HG03354 (cell line): ENCODE results near the gene SLC38A5.

ENCODE experiments used
- ATAC-seq: cut with Tn5 transposase; IDR thresholded peaks from one replicate; pipeline ENCODE4 v1.9.1; 2021; ENCODE audit warnings: mild to moderate bottlenecking; ENCODE audit not compliant: unreplicated experiment, poor library complexity, severe bottlenecking

Gene SLC38A5

DNA sequence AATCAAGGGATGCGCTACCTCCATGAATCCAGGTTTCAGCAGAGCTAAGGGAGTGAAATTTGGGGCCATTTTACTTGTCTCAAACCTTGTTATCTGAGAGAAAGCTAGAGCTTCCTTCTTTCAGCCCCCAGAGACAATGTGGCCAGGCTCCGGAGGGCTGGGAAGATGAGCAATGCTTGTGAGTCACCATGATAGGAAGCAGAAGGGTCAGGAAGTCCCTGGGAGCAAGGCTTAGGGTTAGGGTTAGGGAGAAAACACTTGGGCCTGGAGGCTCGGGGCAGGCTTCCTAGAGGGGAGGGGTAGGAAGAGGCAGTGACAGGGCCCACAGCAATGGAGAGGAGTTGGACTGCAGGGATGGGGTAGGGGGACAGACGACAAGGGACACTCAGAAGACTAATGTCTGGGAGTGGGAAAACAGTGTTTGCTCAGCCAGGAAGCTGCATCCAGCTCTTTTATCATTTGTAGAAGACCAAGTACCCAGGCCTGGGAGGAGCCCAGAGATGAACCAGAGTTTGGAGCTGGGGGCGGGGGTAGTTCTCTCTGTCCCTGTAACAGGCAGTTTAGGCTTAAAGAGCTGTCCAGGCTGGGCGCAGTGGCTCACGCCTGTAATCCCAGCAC lies 22.3 kb upstream of the SLC38A5 start:
- no peak for ATAC-seq

DNA sequence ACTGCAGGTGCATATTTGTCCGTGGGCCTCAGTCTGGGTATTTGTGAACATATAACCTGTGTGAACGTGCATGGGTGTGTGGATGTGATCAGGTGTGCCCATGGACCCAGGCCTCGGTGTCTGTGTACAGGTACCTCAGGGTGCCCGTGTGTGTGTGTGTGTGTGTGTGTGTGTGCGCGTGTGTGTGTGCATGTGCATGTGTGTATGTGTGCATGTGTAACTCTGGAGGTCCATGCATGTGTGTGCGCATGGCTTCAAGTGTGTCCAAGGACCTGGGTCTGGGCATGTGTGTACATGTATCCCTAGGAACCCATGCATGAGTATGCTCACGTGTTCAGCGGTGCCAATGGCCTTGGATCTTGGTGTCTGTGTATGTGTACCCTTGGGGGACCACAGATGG lies 21.7 kb upstream of the SLC38A5 start:
- ATAC-seq: no peak

- no peak for ATAC-seq
Observed at GRCh38 chrX:48490661-48491060, 20.6 kb upstream of the SLC38A5 start.

- no peak for ATAC-seq
Observed at GRCh38 chrX:48489892-48490291, 19.8 kb upstream of the SLC38A5 start.

DNA sequence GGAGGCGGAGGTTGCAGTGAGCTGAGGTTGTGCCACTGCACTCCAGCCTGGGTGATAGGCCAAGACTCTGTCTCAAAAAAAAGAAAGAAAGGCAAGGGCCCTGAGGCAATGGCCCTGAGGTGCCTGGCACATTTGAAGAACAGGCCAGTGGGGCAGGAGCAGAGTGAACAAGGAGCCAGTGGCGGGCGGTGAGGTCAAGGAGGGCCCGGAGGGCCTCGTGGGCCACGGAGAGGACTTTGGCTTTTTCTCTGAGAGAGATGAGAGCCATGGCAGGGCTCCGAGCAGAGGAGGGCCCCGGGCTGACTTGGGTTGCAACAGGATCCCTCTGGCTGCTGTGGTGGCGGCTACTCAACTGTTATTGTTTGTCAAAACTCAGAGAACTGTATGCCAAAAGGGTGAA lies 19.2 kb upstream of the SLC38A5 start:
- ATAC-seq: no peak

GRCh38 chrX:48488034-48488433 lies 18.0 kb upstream of the SLC38A5 start:
- ATAC-seq: no peak

DNA sequence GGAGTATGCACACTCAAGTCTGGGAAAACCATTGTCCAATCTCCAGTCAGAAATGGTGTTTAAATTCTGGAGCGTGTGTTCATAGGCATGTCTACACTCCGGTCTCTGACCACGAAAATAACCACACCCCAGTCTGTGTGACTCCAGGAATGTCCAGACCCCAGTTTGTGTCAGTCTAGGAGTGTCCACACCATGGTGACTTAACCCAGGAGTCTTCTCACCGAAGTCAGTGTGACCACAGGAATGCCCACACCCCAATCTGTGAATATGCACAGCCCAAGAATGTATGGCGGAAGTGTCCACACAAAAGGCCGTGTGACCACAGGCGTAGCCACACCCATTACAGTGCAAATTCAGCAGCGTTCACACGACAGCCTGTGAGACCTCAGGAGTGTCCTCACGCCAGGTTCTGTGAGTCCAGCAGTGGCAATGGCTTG lies 17.3 kb upstream of the SLC38A5 start:
- ATAC-seq: no peak

GRCh38 chrX:48482526-48482925 lies 12.5 kb upstream of the SLC38A5 start:
- ATAC-seq: no peak

GRCh38 chrX:48480583-48480982 lies 10.5 kb upstream of the SLC38A5 start:
- ATAC-seq: no peak

DNA sequence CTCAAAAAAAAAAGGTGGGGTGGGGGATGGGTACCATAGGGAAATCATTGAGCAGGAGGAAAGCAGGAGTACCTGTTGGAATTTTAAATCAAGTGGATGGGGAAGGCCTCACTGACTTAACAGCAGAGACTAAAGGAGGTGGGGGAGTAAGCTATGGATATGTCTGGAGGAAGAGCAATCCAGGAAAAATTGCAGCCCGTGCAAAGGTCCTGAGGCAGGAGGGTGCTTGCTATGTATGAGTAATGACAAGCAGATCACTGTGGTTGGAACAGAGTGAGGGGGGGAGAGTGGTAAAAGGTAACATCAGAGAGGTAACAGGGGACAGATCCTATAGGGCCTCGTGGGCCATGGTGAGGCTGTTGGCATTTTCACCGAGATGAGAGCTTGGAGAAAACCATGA lies 10.1 kb upstream of the SLC38A5 start:
- ATAC-seq: no peak

GRCh38 chrX:48478806-48479205 lies 8.7 kb upstream of the SLC38A5 start:
- ATAC-seq: no peak

DNA sequence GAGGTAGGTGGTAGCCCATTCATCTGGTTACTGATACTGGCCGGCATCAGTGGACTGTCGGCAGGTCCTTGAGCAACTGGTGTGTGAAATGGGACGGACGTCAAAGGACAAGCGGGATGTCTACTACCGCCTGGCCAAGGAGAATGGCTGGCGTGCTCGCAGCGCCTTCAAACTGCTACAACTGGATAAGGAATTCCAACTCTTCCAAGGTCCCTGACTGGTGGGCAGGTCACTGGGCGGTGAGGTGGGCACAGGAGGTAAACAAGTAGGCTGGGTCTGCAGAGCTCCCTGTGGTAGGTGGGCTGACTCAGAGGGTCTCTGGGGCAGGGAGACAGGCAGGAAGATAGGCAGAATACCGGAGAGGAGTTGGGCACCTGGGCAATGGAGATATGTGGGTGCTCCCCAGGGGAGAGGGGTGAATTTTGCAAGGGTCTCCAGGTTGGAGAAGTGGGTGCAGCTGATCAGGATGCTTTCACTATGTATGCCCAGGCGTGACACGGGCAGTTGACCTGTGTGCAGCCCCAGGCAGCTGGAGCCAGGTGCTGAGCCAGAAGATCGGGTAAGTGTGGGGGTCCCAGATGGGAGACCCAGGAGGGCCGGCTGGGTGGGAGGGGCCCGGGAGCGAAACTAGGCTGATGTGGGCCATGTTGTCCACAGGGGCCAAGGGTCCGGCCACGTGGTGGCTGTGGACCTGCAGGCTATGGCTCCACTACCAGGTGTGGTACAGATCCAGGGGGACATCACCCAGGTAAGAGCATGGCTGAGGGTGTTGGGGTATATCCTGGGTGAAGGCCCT lies 8.1 kb upstream of the SLC38A5 start:
- no peak for ATAC-seq

DNA sequence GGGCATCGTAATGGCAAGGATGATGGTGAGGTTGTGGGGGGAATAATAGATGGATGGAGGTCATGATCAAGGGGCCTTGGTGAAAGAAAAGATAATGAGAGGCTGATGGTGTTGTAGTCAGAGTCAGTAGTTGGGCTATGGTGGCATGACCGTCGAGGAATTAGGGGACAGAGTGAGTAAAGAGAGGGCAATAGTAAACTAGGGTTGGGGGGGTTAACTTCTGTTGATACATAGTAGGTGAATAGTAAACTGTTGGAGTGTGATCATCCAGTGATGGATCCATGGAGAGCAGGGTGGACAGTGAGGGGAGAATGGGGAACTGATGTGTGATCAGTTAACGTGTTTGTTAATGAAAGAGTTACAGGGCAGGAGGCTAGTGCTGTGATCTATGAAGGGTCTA lies 6.9 kb upstream of the SLC38A5 start:
- ATAC-seq: no peak

- peak; percentile 87 for ATAC-seq
Observed at GRCh38 chrX:48475774-48476577, 5.9 kb upstream of the SLC38A5 start, which contains the start of gene FTSJ1. FTSJ1 (plus strand) TSS chrX:48476199; CDS start chrX:48478048, 1,849 bp downstream.

GRCh38 chrX:48475296-48475695 lies 5.2 kb upstream of the SLC38A5 start:
- peak; percentile 16 for ATAC-seq

DNA sequence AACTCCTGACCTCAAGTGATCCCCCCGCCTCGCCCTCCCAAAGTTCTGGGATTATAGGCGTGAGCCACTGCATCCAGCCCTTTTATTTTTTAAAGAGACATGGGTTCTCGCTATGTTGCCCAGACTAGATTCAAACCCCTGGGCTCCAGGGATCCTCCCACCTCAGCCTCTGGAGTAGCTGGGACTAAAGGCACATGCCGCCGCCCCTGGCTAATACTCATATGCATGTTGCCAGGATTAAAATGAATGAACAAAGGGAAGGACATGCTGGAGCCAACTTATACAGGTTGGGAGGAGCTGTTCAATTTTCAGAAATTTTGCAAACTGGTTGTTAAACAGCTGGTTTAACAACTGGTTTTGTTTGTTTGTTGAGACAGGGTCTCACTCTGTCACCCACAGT lies 4.5 kb upstream of the SLC38A5 start:
- ATAC-seq: no peak

DNA sequence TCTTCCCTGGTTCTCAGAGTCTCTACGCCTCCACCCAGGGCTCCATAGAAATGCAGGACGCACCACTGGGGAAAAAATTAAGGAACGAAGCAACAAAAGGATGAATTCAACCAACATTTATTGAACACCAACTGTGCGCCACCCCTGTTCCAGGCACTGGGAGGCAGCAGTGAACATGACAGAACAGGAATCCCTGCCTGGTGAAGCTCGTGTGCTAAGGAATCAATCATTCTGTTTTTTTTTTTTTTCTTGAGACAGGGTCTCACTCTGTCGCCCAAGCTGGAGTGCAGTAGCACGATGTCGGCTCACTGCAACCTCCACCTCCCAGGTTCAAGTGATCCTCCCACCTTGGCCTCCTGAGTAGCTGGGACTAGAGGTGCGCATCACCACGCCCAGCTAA lies 4.1 kb upstream of the SLC38A5 start:
- ATAC-seq: no peak

DNA sequence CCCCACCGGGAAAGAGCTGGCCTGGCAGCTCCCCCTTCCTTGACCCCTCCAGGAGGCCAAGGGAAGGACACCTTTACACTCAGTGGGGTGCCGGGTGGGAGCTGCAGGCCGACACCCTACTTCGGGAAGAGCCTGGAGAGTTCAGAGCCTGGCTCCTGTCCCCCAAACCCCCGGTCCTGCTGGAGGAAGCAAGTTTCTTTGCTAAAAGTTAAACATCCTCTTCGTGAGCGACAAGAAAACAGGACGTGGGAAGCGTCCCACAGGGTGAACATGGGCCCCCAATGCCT lies 3.6 kb upstream of the SLC38A5 start:
- ATAC-seq: no peak

GRCh38 chrX:48472851-48473703 lies 3.0 kb upstream of the SLC38A5 start:
- ATAC-seq: no peak

DNA sequence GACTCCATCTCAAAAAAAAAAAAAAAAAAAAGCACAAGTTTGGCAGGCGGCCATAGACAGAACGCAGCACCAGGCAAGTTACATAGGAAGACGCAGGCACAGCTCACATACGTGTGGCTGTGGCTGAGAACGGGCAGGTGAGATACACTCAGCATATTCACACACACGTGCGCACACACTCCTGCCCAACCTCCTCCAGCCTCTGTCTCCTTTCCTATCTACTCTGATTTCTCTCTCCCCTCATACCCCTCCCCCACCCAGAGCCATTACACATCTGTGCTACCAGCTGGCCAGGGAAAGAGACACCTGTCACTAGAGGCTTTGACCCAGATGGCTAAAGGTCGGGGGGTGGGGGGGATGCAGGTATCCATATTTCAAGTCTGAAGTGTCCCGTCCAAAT lies 2.2 kb upstream of the SLC38A5 start:
- ATAC-seq: no peak
